C4-2B (cell line): ENCODE data around the gene KLHL35.

ENCODE experiments used
- H3K27ac ChIP-seq: fragments of 450-650 bp; 2 replicates; pipeline ENCODE4 v1.5.1; 2017
- ZFX ChIP-seq: fragments of 450-650 bp; IDR thresholded peaks from 2 replicates; pipeline ENCODE4 v1.6.1; 2017
- TF ChIP-seq, protein P1 (sequence below): fragments of 450-650 bp; conservative IDR thresholded peaks from 2 replicates; pipeline ENCODE4 v1.5.1; 2017; ENCODE audit warnings: mild to moderate bottlenecking

KLHL35 gene

DNA sequence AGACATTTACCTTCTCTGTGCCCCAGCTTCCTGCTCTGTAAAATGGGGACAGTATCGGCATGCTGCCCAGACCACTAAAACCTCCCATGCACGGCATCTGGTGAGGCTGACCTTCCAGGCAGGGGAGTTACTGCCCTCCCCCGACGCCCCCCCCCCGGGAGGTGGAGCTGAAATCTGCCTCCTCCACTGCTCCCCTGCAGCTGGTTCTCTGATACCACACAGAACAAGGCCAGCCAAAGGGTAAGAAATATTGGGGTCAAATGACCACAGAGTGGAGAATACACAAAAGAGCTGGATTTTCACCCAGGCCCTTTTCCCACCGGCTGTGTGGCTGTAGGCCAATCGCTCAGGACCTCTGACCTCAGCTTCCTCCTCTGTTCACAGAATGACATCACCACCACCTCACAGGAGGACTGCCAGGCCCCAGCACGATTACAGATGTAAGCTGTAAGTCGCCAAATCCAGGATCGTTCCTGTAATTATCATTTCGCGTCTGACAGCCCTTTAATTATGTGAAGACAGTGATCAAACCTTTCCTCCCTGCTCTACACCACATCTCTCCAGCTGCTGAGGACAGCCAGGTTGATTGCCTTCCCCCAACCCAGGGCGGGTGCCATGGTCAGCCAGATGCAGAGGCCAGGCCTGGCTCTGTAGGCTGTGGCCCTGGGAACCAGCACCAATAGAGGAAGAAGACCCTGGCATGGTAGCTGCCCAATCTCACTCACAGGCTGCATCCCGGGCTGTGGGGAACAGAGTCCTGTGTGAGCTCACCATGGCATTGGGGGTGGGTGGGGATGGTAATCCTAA is 35.7 kb upstream of the KLHL35 start:
- no peak overlapping the region for H3K27ac ChIP-seq
- TF ChIP-seq, protein P1, sequence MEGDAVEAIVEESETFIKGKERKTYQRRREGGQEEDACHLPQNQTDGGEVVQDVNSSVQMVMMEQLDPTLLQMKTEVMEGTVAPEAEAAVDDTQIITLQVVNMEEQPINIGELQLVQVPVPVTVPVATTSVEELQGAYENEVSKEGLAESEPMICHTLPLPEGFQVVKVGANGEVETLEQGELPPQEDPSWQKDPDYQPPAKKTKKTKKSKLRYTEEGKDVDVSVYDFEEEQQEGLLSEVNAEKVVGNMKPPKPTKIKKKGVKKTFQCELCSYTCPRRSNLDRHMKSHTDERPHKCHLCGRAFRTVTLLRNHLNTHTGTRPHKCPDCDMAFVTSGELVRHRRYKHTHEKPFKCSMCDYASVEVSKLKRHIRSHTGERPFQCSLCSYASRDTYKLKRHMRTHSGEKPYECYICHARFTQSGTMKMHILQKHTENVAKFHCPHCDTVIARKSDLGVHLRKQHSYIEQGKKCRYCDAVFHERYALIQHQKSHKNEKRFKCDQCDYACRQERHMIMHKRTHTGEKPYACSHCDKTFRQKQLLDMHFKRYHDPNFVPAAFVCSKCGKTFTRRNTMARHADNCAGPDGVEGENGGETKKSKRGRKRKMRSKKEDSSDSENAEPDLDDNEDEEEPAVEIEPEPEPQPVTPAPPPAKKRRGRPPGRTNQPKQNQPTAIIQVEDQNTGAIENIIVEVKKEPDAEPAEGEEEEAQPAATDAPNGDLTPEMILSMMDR, result no peak
- TF ChIP-seq ZFX, result no peak

DNA sequence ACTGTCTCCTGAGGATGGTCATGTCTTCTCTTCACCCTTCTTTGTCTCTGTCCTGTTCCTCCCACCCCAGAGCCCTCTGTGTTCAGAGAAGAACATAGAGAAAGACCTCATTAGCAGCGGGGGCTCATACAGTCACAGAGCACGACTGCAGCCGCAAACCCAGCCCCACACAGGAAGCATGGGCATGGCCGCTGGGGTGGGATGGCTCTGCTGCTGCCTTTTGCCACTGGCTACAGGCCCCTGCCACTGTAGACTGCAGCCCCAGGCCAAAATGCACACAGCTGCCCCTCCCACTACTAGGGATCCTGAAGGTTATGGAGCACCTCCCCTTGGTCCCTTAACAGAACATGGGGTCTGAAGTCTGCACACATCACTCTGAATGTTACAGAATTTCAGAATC is 34.9 kb upstream of the KLHL35 start:
- no peak overlapping the region for H3K27ac ChIP-seq
- TF ChIP-seq, protein P1, result no peak
- TF ChIP-seq ZFX, result no peak

DNA sequence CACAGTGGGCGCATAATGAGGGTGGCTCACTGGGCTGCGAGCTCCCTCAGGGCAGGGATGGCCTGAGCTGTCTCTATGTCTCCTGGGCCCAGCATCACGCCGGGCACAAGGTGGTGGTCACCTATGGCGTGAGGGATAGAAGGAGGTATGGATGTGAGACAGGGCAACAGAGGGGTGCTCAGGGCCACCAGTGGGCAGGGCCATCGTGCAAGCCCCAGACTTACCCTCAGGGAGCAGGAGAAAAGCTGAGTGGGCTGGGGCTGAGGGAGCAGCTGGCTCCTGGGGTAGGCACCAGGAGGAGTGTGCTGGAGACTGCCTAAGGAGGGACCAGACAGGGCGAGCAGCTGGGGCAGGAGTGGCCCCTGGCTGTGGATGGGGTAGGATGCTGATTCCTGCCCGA is 34.3 kb upstream of the KLHL35 start:
- no peak overlapping the region for H3K27ac ChIP-seq

DNA sequence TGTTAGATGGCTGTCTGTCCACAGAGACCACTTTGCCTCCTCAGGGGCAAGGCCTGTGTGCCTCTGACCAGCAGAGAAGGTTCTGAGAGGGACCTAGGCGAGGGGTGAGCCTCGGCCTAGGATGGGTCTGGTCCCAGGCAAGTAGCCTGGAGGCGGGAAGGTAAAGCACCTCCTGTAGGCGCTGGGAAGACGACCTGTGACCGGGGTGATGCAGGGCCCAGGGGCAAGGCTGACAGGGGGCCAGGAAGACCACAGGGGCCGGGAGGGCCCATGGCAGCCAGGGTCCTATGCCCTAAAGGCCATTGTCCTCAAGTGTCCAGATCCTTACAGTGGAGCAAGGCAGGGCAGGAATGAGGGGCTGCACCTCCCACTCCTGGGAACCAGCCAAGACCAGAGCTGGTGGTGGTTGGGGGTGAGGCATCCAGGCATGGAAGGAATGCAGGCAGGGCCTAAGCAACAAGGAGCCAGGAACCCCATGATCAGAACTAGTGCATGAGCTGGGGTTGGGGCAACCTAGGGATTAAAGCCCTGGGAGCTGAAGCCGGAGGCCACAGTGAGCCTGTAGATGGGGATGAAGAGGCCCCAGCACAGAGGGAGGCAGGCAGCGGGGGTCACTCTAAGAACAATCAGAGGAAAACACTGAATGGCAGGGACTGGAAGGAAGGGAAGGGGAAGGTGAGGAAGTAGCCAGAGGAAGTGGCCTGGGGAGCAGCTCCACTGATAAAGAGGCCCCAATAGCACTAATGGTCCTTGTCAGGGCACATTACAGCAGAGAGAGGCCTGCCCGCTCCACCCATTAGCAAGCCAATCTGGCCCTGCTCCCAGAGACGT is 32.9 kb upstream of the KLHL35 start:
- no peak overlapping the region for H3K27ac ChIP-seq
- TF ChIP-seq, protein P1, result no peak
- TF ChIP-seq ZFX, result no peak

More for the DNA sequence above, 34.3 kb upstream of the KLHL35 start:
- TF ChIP-seq, protein P1, result no peak
- no peak for TF ChIP-seq ZFX

DNA sequence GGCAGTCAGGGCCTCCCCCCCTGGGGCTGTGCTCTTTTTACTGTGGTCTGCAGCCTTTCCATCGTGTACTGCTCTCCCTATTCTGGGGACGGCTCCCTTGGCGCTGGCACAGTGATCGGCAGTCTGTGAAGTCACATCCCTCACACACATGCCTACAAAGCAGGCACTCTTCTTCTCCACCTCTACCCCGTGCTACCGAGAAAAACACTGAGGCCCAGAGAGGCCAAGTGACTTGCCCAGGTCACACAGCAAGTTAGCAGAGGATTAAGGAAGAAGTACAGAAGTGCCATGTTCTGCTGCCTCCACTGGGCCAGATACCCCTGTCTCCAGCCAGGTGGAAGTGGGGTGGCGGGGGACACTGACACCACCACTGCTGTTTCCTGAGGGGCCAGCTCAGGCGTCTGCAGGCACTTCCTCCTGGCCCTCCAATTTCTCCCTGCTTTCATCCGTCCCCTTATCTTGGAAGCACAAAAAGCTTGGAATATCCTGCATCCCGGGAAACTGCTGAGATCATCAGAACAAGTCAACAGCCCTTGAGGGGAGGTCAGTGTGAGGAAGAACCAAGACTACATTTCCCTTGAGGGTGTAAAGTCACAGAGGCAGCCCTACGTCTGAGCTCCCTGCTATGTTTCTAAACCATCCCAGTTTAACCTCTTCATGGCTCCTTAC is 30.2 kb upstream of the KLHL35 start:
- TF ChIP-seq, protein P1, result no peak
- no peak for TF ChIP-seq ZFX
- no peak overlapping the region for H3K27ac ChIP-seq

DNA sequence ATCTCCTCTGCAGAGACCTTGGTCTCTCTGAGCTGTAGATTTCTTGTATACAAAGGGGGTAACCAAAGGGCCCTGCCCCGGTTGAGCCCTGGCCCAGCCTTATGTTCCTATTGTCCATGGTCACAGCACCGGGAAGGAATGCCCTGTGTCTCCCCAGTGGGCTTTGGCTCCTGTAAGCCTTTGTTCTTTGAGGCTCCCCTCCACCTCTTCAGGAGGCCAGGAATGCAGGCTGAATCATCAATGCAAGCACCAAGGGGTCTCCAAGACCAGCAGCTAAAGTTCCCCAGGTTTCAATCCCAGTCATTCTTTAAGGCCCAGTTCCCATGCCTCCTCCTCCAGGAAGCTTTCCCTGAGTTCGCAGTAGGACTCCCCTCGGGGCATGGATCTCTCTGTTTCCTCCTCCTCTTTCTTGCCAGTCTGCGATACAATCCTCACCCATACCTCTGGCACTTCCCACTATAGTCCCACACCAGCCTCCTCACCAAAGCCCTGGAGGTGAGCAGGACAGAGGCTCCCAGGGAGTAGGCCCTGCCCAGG is 29.2 kb upstream of the KLHL35 start:
- no peak for TF ChIP-seq ZFX
- TF ChIP-seq, protein P1, result no peak
- H3K27ac ChIP-seq, result no peak overlapping the region
